D341Med (cell line): Measurements from ENCODE around the gene GSS.
"Not testable (repeated sequence)": the region's sequence is repeated elsewhere in the genome, so short reads cannot be mapped to it uniquely, and the experiment has no call there.

Experiments used
- DNase-seq: peaks from one replicate; pipeline ENCODE4 v3.0.0; 2012; ENCODE audit warnings: low spot score

Gene GSS

GRCh38 chr20:34907616-34908469 lies 47.8 kb downstream of the GSS start:
- DNase-seq = no peak

- no peak for DNase-seq
Measured at GRCh38 chr20:34904202-34904621, 51.4 kb downstream of the GSS start.

GRCh38 chr20:34898731-34899130 lies 56.9 kb downstream of the GSS start:
- not testable (repeated sequence) for DNase-seq

GRCh38 chr20:34898129-34898528 lies 57.5 kb downstream of the GSS start:
- DNase-seq = not testable (repeated sequence)

GRCh38 chr20:34896086-34896621 lies 59.5 kb downstream of the GSS start:
- no peak for DNase-seq

GRCh38 chr20:34895465-34895864 lies 60.1 kb downstream of the GSS start:
- DNase-seq = no peak

- DNase-seq = no peak
Measured at GRCh38 chr20:34894723-34895122, 60.9 kb downstream of the GSS start.

GRCh38 chr20:34892671-34893070 lies 62.9 kb downstream of the GSS start:
- no peak for DNase-seq

- no peak for DNase-seq
Measured at GRCh38 chr20:34891166-34892062, 64.2 kb downstream of the GSS start.

- no peak for DNase-seq
Measured at GRCh38 chr20:34888468-34888867, 67.1 kb downstream of the GSS start.

GRCh38 chr20:34887023-34887422 lies 68.6 kb downstream of the GSS start:
- no peak for DNase-seq

- no peak for DNase-seq
Measured at GRCh38 chr20:34886122-34886521, 69.5 kb downstream of the GSS start.

- DNase-seq = no peak
Measured at GRCh38 chr20:34884260-34884659, 71.3 kb downstream of the GSS start.

- no peak for DNase-seq
Measured at GRCh38 chr20:34883809-34884208, 71.8 kb downstream of the GSS start.

GRCh38 chr20:34883087-34883688 lies 72.4 kb downstream of the GSS start:
- no peak for DNase-seq

GRCh38 chr20:34881689-34882088 lies 73.9 kb downstream of the GSS start:
- no peak for DNase-seq

- DNase-seq = not testable (repeated sequence)
Measured at GRCh38 chr20:34880971-34881370, 74.6 kb downstream of the GSS start.

GRCh38 chr20:34880215-34880850 lies 75.3 kb downstream of the GSS start:
- no peak for DNase-seq
